Uterus (tissue), 4 donors: ENCODE results near the gene ITGA6. TPM values are rescaled to one million over a fixed set of nuclear protein-coding genes. Genes with fewer than 3 reads are reported as not detected.

Experiments
- DNase-seq, 2 donors: peaks; one replicate each; pipeline ENCODE4 v3.0.0-alpha.2; 2019 to 2020
- H3K27ac ChIP-seq, 2 donors: fragments of 200-600 bp; sonication (generic); 1 replicate in 1 of 2; 2 replicates in 1 of 2; pipeline ENCODE4 v1.5.1; 2016 to 2018
- H3K27me3 ChIP-seq, 2 donors: fragments of 200-600 bp; sonication (generic); one replicate each; pipeline ENCODE4 v1.5.1; 2018 to 2019; ENCODE audit warnings: control low read depth in 1 of 2
- H3K36me3 ChIP-seq, 2 donors: fragments of 200-600 bp; sonication (generic); one replicate each; pipeline ENCODE4 v1.5.1; 2019; ENCODE audit warnings: control low read depth in 1 of 2
- H3K4me1 ChIP-seq, 2 donors: fragments of 200-600 bp; sonication (generic); one replicate each; pipeline ENCODE4 v1.5.1; 2018 to 2019; ENCODE audit warnings: control low read depth in 1 of 2
- H3K4me3 ChIP-seq, 2 donors: fragments of 200-600 bp; sonication (generic); 1 replicate in 1 of 2; 2 replicates in 1 of 2; pipeline ENCODE4 v1.5.1; 2018 to 2019; ENCODE audit warnings: mild to moderate bottlenecking in 1 of 2
- H3K9me3 ChIP-seq, 2 donors: fragments of 200-600 bp; sonication (generic); one replicate each; pipeline ENCODE4 v1.5.1; 2019; ENCODE audit warnings: control low read depth in 1 of 2
- POLR2A ChIP-seq, 2 donors: fragments of 450-650 bp; IDR thresholded peaks; one replicate each; pipeline ENCODE4 v1.6.1; 2016; ENCODE audit warnings: antibody characterized with exemption in 2 of 2, mild to moderate bottlenecking in 1 of 2, moderate library complexity in 1 of 2
- intact Hi-C: fragments of 100-400 bp; cut with DNase I; formaldehyde crosslinking; loops from one replicate; pipeline ENCODE4 v1.15.1; 2023; ENCODE audit warnings: low total_unique reads
- total RNA-seq, 4 donors: library from RNA; depleted of rRNA in 3 of 4; stranded (reverse); fragments of >200 nt in 3 of 4; gene quantifications; one replicate each; pipeline versions ENCODE4 v1.1.0 to v1.2.4, GENCODE V29; 2014 to 2023
- TF ChIP-seq, protein P1 (sequence below), 4 experiments: fragments of 200-600 bp in 2 of 4; fragments of 450-650 bp in 2 of 4; sonication (generic) in 2 of 4; IDR thresholded peaks; one replicate each; pipeline ENCODE4 v1.5.1; 2016 to 2019; ENCODE audit warnings: antibody characterized with exemption in 4 of 4, mild to moderate bottlenecking in 2 of 4, moderate library complexity in 1 of 4
- donor health status: DM: yes; HTN: yes; CAD: no.

Gene ITGA6
- total RNA-seq, 4 donors from 2014 or later, result 57.4 to 195 (median 120) TPM

GRCh38 chr2:172550419-172550818 lies 123.0 kb downstream of the ITGA6 start:
- intact Hi-C loops, result no loop called here
- Histone ChIP-seq H3K4me3 (no peak overlapping the region), H3K27ac (no peak overlapping the region), H3K36me3 (no peaks in the 10 kb centered on the region), H3K9me3 (no peaks in the 10 kb centered on the region), H3K4me1 (no peaks in the 10 kb centered on the region), H3K27me3 (no peaks in the 10 kb centered on the region)
- no peak for TF ChIP-seq POLR2A (IDR thresholded peaks at IDR 0.05)
- TF ChIP-seq, protein P1, sequence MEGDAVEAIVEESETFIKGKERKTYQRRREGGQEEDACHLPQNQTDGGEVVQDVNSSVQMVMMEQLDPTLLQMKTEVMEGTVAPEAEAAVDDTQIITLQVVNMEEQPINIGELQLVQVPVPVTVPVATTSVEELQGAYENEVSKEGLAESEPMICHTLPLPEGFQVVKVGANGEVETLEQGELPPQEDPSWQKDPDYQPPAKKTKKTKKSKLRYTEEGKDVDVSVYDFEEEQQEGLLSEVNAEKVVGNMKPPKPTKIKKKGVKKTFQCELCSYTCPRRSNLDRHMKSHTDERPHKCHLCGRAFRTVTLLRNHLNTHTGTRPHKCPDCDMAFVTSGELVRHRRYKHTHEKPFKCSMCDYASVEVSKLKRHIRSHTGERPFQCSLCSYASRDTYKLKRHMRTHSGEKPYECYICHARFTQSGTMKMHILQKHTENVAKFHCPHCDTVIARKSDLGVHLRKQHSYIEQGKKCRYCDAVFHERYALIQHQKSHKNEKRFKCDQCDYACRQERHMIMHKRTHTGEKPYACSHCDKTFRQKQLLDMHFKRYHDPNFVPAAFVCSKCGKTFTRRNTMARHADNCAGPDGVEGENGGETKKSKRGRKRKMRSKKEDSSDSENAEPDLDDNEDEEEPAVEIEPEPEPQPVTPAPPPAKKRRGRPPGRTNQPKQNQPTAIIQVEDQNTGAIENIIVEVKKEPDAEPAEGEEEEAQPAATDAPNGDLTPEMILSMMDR (IDR thresholded peaks at IDR 0.05), result no peak
- DNase-seq, result no peak

- Histone ChIP-seq H3K27ac (no peak overlapping the region), H3K36me3 (no peaks in the 10 kb centered on the region), H3K4me1 (no peaks in the 10 kb centered on the region), H3K27me3 (no peaks in the 10 kb centered on the region), H3K9me3 (no peaks in the 10 kb centered on the region), H3K4me3 (no peak overlapping the region)
- DNase-seq, result no peak
- TF ChIP-seq POLR2A (IDR thresholded peaks at IDR 0.05), result no peak
- TF ChIP-seq, protein P1 (IDR thresholded peaks at IDR 0.05), result no peak
- intact Hi-C loops, result no loop called here
These were observed 123.9 kb downstream of the ITGA6 start for GRCh38 chr2:172551271-172551670.

GRCh38 chr2:172552547-172553291 lies 125.3 kb downstream of the ITGA6 start:
- TF ChIP-seq, protein P1 (IDR thresholded peaks at IDR 0.05), result no peak
- no peak for TF ChIP-seq POLR2A (IDR thresholded peaks at IDR 0.05)
- intact Hi-C loops, result no loop called here
- no peak for DNase-seq
- Histone ChIP-seq H3K27me3 (no peaks in the 10 kb centered on the region), H3K36me3 (no peaks in the 10 kb centered on the region), H3K27ac (no peak overlapping the region), H3K9me3 (no peaks in the 10 kb centered on the region), H3K4me1 (peaks cover 0 to 5% of the 10 kb centered on the region in 2 donors), H3K4me3 (no peak overlapping the region)

GRCh38 chr2:172554352-172555271 lies 127.2 kb downstream of the ITGA6 start:
- Histone ChIP-seq H3K27me3 (no peaks in the 10 kb centered on the region), H3K9me3 (no peaks in the 10 kb centered on the region), H3K4me3 (peak overlapping the region in 1 of 2 donors; percentile 90), H3K4me1 (peaks cover 0 to 5% of the 10 kb centered on the region in 2 donors), H3K36me3 (no peaks in the 10 kb centered on the region), H3K27ac (peak overlapping the region in 1 of 2 donors; percentile 92)
- no peak for DNase-seq
- no peak for TF ChIP-seq POLR2A (IDR thresholded peaks at IDR 0.05)
- TF ChIP-seq, protein P1 (IDR thresholded peaks at IDR 0.05), result no peak
- intact Hi-C loops, result no loop called here

DNA sequence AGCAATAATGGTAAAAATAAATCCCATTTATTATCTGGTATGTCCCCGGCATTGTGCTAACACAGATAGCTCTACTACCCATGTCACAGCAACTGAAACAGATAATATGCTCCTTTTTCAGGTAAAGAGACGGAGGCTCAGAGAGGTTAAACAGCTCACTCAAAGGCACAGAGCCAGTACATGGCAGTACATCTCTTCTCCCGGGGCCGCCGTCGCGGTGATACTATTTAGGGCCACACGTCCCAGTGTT lies 127.8 kb downstream of the ITGA6 start:
- DNase-seq, result no peak
- Histone ChIP-seq H3K27ac (peak overlapping the region; percentile 75 to 92), H3K4me3 (peak overlapping the region; percentile 70 to 90), H3K9me3 (no peaks in the 10 kb centered on the region), H3K36me3 (no peaks in the 10 kb centered on the region), H3K27me3 (no peaks in the 10 kb centered on the region), H3K4me1 (peaks cover 0 to 5% of the 10 kb centered on the region in 2 donors)
- TF ChIP-seq, protein P1 (IDR thresholded peaks at IDR 0.05), result no peak
- TF ChIP-seq POLR2A (IDR thresholded peaks at IDR 0.05), result no peak
- intact Hi-C loops, result no loop called here
